GM18520 (cell line): Measurements from ENCODE around the gene MAGI2.

Experiments
- ATAC-seq: cut with Tn5 transposase; IDR thresholded peaks from one replicate; pipeline ENCODE4 v1.9.1; 2021; ENCODE audit not compliant: unreplicated experiment

MAGI2 gene

GRCh38 chr7:79453558-79454360, at the start of gene MAGI2:
MAGI2 (minus strand) TSS chr7:79453667; CDS start chr7:79453320, 347 bp downstream.
- no peak for ATAC-seq

- no peak for ATAC-seq
Observed at GRCh38 chr7:79502151-79502550, 48.7 kb upstream of the MAGI2 start.

DNA sequence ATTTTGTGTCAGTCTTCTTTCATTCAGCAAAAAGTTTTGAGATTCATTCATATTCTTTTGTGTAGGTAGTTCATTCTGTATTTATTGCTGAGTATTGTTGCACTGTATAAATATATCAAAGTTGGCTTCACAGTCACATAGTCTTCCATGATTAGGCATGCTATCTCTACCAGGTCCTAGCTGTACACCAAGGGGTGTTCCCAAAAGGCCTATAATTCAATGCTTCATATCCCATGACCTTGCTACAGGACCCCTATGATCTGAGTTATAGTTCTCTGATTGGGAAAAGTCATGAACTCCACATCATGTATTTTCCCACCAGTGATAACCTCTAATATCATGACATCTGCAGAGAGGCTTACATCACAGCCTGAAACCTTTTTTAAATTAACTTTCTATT, 47.3 kb upstream of the MAGI2 start:
- ATAC-seq = no peak

GRCh38 chr7:79497728-79498127, 44.3 kb upstream of the MAGI2 start:
- ATAC-seq = no peak

- ATAC-seq = no peak
Observed at GRCh38 chr7:79495544-79496272, 42.2 kb upstream of the MAGI2 start.

GRCh38 chr7:79494046-79494445, 40.6 kb upstream of the MAGI2 start:
- no peak for ATAC-seq

DNA sequence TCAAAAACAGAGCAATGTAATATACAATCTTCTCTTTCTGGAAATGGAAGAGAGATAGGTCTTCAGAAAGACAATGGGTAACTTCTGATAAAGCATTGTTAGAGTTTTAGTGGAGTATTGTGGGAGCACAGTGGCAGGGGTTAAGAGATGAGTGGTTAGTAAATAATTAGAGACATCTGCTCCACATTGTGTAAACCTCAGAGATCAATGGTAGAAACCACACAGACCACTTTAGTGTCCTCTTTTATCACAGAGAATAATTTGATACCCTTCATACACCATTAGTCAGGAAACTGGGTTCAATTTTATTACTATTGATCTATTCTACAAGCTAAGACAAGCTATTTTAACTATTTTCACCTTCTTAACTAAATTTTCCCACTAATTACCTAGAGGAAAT, 35.9 kb upstream of the MAGI2 start:
- ATAC-seq = no peak

- no peak for ATAC-seq
Observed at GRCh38 chr7:79478386-79478785, 24.9 kb upstream of the MAGI2 start.

GRCh38 chr7:79475455-79475854, 22.0 kb upstream of the MAGI2 start:
- ATAC-seq = no peak

- no peak for ATAC-seq
Observed at GRCh38 chr7:79471699-79472098, 18.2 kb upstream of the MAGI2 start.

DNA sequence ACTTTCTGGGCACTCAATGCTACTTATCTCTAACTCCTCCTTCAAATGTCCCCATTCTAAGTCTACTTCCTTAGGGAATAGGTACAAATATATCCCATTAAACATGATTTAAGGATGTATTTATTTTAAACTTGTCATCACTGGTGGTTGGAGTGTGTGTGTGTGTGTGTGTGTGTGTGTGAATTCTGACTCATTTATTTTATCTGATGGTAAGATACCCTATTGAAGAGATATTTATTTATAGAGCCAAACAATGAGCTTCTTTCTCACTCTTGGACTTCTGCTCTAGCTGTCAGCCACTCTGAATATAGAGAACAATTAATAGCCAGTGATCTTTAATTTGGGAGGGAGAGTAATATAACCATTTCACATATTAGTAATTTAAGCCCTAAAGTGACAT, 17.8 kb upstream of the MAGI2 start:
- no peak for ATAC-seq

DNA sequence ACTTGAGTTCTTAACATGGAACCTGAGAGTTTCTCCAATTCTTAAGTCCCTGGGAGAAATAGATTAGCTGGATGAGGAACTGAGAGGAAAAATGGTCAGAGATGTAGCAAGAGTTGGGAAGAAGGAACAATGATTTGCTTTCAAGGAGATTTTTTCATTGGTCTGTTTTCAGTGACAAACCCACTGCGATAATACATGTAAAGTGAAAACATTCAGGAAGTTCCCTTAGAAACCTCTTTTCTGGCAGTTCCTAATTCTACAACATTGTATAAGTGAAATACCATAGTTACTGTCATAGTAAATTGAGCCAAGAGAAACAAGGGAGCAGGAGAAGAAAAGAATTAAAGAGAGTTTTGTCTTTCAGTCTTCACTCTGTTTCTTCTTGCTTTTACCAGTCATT, 12.1 kb upstream of the MAGI2 start:
- no peak for ATAC-seq

GRCh38 chr7:79464051-79464450, 10.6 kb upstream of the MAGI2 start:
- ATAC-seq = no peak

- no peak for ATAC-seq
Observed at GRCh38 chr7:79462390-79462789, 8.9 kb upstream of the MAGI2 start.

DNA sequence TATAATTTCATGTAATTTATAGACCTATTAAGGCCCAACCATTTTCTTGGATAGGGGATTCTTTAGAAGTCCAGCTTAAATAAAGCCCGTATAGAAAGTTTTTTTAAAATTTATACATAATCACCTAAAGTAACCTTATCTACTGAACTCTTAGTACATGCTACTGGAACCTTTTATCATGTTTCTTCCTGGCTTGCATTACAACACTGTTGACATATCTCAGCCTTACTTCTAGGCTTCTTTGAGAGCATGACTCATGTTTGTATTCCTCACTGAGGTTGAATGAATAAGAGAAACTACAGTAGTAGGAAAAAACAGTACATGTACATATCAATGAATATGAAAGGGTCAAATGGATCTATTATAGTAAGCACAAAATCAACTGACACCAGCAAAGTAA, 8.2 kb upstream of the MAGI2 start:
- ATAC-seq = no peak

DNA sequence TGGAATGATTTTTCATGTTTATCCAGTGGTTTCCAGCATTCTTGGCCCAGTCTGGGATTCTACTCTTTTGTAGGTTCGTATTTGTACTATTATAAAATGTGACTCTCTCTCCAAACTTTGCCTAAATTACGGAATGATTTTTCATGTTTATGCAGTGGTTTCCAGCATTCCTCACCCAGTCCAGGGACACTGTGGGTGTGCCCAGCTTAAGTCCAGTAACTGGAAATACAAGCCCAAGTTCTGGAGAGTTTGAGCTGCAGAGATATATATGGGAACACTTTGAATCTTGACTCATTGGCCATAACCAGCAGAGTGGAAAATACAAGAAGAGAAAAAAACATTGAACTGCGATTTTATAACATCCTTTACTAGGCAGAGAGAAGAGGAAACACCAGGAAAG, 5.9 kb upstream of the MAGI2 start:
- no peak for ATAC-seq

- ATAC-seq = no peak
Observed at GRCh38 chr7:79458796-79459195, 5.3 kb upstream of the MAGI2 start.

GRCh38 chr7:79455173-79455790, 1.8 kb upstream of the MAGI2 start:
- ATAC-seq = no peak

DNA sequence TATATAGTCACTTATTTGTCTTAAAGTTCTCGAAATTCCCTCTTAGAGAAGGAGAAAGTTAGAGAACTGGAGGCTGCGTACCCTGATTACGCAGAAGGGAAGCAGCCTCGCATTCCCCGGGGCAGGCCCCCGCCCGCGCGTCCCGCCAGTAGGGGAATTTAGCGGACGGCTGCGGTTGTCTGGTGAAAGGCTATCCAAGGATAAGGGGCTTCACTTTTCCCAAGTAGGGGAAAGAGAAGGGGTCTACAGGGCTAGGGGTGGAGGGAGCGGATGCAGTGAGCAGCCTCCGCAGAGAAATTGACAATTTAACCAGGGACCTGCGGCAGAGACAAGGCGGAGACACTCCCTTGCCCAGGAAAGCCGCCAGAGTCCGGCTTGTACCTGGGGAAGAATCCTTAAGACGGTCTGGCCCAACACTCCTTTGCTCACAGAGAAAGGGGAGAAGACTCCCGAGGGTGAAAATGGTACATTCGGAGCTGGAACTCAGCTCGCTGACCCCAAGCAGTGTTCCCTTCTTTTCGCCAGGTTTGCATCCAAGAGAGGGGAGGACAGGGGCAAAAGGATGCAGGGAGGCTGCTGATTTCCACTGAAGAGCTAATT, 994 bp upstream of the MAGI2 start:
- no peak for ATAC-seq

DNA sequence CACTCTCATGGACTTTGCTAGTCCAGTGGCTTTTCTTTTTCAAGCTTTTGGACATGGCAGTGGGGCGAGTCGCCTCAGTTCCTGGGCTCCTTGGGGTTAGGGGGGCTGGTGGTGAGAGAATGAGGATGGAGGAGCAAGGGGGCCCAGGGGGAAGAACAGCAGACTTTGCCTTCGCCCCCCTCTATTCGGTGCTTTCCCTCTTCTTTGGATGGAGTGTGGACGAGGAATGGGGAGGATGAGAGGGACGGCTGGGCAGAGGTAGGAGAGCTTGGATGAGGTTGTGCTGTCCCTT, 255 bp downstream of the MAGI2 start:
- ATAC-seq = no peak

- ATAC-seq = no peak
Observed at GRCh38 chr7:79452495-79453265, 787 bp downstream of the MAGI2 start.
